H9 (cell line): Measurements from ENCODE around the gene ICE1. TPM values are rescaled to one million over a fixed set of nuclear protein-coding genes. Genes with fewer than 3 reads are reported as not detected.

ENCODE experiments used
- DNase-seq: peaks from one replicate; pipeline ENCODE4 v3.0.0-alpha.2; 2017
- H2AFZ ChIP-seq: one replicate; pipeline ENCODE4 v1.6.1; 2013; ENCODE audit warnings: mild to moderate bottlenecking, low read length, control low read depth, moderate library complexity
- H2AK5ac ChIP-seq: 2 replicates; pipeline ENCODE4 v1.6.1; 2013; ENCODE audit warnings: low read length, control low read depth, mixed read lengths; ENCODE audit not compliant: insufficient read length
- H2BK120ac ChIP-seq: one replicate; pipeline ENCODE4 v1.6.1; 2013; ENCODE audit warnings: low read depth, mild to moderate bottlenecking, low read length, control low read depth, inconsistent platforms; ENCODE audit not compliant: poor library complexity, severe bottlenecking
- H2BK12ac ChIP-seq: 2 replicates; pipeline ENCODE4 v1.6.1; 2013; ENCODE audit warnings: low read length, control low read depth, mixed read lengths, low read depth; ENCODE audit not compliant: insufficient read length
- H2BK15ac ChIP-seq: 2 replicates; pipeline ENCODE4 v1.6.1; 2013; ENCODE audit warnings: low read depth, low read length, control low read depth
- H2BK20ac ChIP-seq: one replicate; pipeline ENCODE4 v1.6.1; 2013; ENCODE audit warnings: low read depth, mild to moderate bottlenecking, low read length, control low read depth, inconsistent platforms; ENCODE audit not compliant: poor library complexity, severe bottlenecking
- H2BK5ac ChIP-seq: 2 replicates; pipeline ENCODE4 v1.6.1; 2013; ENCODE audit warnings: low read length, control low read depth, mixed read lengths; ENCODE audit not compliant: insufficient read length
- H3K14ac ChIP-seq: 2 replicates; pipeline ENCODE4 v1.6.1; 2013; ENCODE audit warnings: low read length, control low read depth; ENCODE audit not compliant: insufficient read depth
- H3K18ac ChIP-seq: 2 replicates; pipeline ENCODE4 v1.6.1; 2013; ENCODE audit warnings: low read depth, mild to moderate bottlenecking, mixed read lengths, low read length, control low read depth; ENCODE audit not compliant: insufficient read length
- H3K23ac ChIP-seq: 2 replicates; pipeline ENCODE4 v1.6.1; 2013; ENCODE audit warnings: low read length, control low read depth, mixed read lengths, low read depth; ENCODE audit not compliant: insufficient read length
- H3K23me2 ChIP-seq: 2 replicates; pipeline ENCODE4 v1.6.1; 2013; ENCODE audit warnings: low read depth, mild to moderate bottlenecking, mixed read lengths, low read length, control low read depth; ENCODE audit not compliant: insufficient read length, poor library complexity, severe bottlenecking
- H3K27ac ChIP-seq: 2 replicates; pipeline ENCODE4 v1.5.1; 2013; ENCODE audit warnings: low read length, control low read depth, mixed read lengths, low read depth; ENCODE audit not compliant: insufficient read length
- H3K27me3 ChIP-seq: 2 replicates; pipeline ENCODE4 v1.6.1; 2013; ENCODE audit warnings: low read length, control low read depth, inconsistent platforms; ENCODE audit not compliant: insufficient read depth
- H3K4ac ChIP-seq: 2 replicates; pipeline ENCODE4 v1.6.1; 2013; ENCODE audit warnings: low read depth, mild to moderate bottlenecking, control low read depth, inconsistent platforms, low read length, moderate library complexity
- H3K4me1 ChIP-seq: 2 replicates; pipeline ENCODE4 v1.6.1; 2013; ENCODE audit warnings: low read length, control low read depth, inconsistent platforms; ENCODE audit not compliant: insufficient read depth
- H3K4me2 ChIP-seq: 2 replicates; pipeline ENCODE4 v1.6.1; 2013; ENCODE audit warnings: low read length, control low read depth, mixed read lengths; ENCODE audit not compliant: insufficient read length, insufficient read depth
- H3K56ac ChIP-seq: 2 replicates; pipeline ENCODE4 v1.6.1; 2013; ENCODE audit warnings: low read depth, mild to moderate bottlenecking, mixed read lengths, low read length, control low read depth; ENCODE audit not compliant: insufficient read length
- H3K79me1 ChIP-seq: 2 replicates; pipeline ENCODE4 v1.6.1; 2013; ENCODE audit warnings: low read depth, mild to moderate bottlenecking, moderate library complexity, low read length, control low read depth, inconsistent platforms; ENCODE audit not compliant: insufficient read depth, poor library complexity, severe bottlenecking
- H3K79me2 ChIP-seq: 2 replicates; pipeline ENCODE4 v1.6.1; 2013; ENCODE audit warnings: low read length, control low read depth, inconsistent platforms; ENCODE audit not compliant: insufficient read depth
- H3K9ac ChIP-seq: 2 replicates; pipeline ENCODE4 v1.6.1; 2013; ENCODE audit warnings: low read length, control low read depth, mixed read lengths; ENCODE audit not compliant: insufficient read length; ENCODE audit errors: extremely low read depth
- H3K9me3 ChIP-seq: one replicate; pipeline ENCODE4 v1.6.1; 2013; ENCODE audit warnings: low read depth, low read length, inconsistent platforms; ENCODE audit not compliant: control insufficient read depth
- H3T11ph ChIP-seq: one replicate; pipeline ENCODE4 v1.6.1; 2013; ENCODE audit warnings: mild to moderate bottlenecking, low read length, control low read depth, inconsistent platforms
- H4K20me1 ChIP-seq: one replicate; pipeline ENCODE4 v1.6.1; 2013; ENCODE audit not compliant: control insufficient read depth, insufficient read length, insufficient read depth
- H4K5ac ChIP-seq: 2 replicates; pipeline ENCODE4 v1.6.1; 2013; ENCODE audit warnings: low read depth, mild to moderate bottlenecking, mixed read lengths, low read length, control low read depth; ENCODE audit not compliant: insufficient read length
- H4K8ac ChIP-seq: replicated peaks from 2 replicates; pipeline ENCODE4 v1.6.1; 2013; ENCODE audit warnings: low read length, control low read depth, mixed read lengths, low read depth; ENCODE audit not compliant: insufficient read length
- H4K91ac ChIP-seq: 2 replicates; pipeline ENCODE4 v1.6.1; 2013; ENCODE audit warnings: low read depth, mild to moderate bottlenecking, moderate library complexity, mixed read lengths, low read length, control low read depth; ENCODE audit not compliant: insufficient read length
- H3K27ac Mint-ChIP-seq, 3 experiments: 2 replicates in 2 of 3; 3 replicates in 1 of 3; pipeline ENCODE4 v1.8.0; 2020 to 2021; ENCODE audit warnings: mixed read lengths in 3 of 3, mild to moderate bottlenecking in 1 of 3, moderate library complexity in 1 of 3
- H3K27me3 Mint-ChIP-seq: 2 replicates; pipeline ENCODE4 v1.8.0; 2021; ENCODE audit warnings: low read depth, mild to moderate bottlenecking, moderate library complexity, mixed read lengths
- H3K36me3 Mint-ChIP-seq, 3 experiments: 2 replicates in 2 of 3; 3 replicates in 1 of 3; pipeline ENCODE4 v1.8.0; 2020 to 2021; ENCODE audit warnings: low read depth in 3 of 3, mixed read lengths in 3 of 3; ENCODE audit not compliant: insufficient read depth in 1 of 3
- H3K4me1 Mint-ChIP-seq, 2 experiments: 2 replicates each; pipeline ENCODE4 v1.8.0; 2020; ENCODE audit warnings: mixed read lengths in 2 of 2
- H3K4me3 Mint-ChIP-seq, 2 experiments: 2 replicates in 1 of 2; 3 replicates in 1 of 2; pipeline ENCODE4 v1.8.0; 2020 to 2021; ENCODE audit warnings: mild to moderate bottlenecking in 2 of 2, mixed read lengths in 2 of 2, moderate library complexity in 1 of 2
- H3K9me3 Mint-ChIP-seq, 2 experiments: 2 replicates in 1 of 2; 3 replicates in 1 of 2; pipeline ENCODE4 v1.8.0; 2020; ENCODE audit warnings: mild to moderate bottlenecking in 2 of 2, mixed read lengths in 2 of 2, moderate library complexity in 1 of 2
- WGBS: extraction: QIAGEN DNeasy Blood & Tissue Kit; methylation state at CpG from one replicate; pipeline ENCODE4 v1.1.7; 2013; ENCODE audit warnings: missing lambda C conversion rate, low lambda C conversion rate, mixed read lengths; ENCODE audit not compliant: insufficient read length; ENCODE audit errors: extremely low coverage; 5-methylcytosine and 5-hydroxymethylcytosine counted together
- total RNA-seq: library from RNA; stranded (reverse); gene quantifications from 2 replicates; pipeline ENCODE4 v1.2.1, GENCODE V29; 2021
- TF ChIP-seq, protein P1 (sequence below): fragments of 200-600 bp; sonication (generic); conservative IDR thresholded peaks from 3 replicates; pipeline ENCODE4 v1.8.0; 2021; ENCODE audit warnings: antibody characterized with exemption, mild to moderate bottlenecking

ICE1 gene
- total RNA-seq, 1 experiment from 2014 or later, result 45.1 TPM

DNA sequence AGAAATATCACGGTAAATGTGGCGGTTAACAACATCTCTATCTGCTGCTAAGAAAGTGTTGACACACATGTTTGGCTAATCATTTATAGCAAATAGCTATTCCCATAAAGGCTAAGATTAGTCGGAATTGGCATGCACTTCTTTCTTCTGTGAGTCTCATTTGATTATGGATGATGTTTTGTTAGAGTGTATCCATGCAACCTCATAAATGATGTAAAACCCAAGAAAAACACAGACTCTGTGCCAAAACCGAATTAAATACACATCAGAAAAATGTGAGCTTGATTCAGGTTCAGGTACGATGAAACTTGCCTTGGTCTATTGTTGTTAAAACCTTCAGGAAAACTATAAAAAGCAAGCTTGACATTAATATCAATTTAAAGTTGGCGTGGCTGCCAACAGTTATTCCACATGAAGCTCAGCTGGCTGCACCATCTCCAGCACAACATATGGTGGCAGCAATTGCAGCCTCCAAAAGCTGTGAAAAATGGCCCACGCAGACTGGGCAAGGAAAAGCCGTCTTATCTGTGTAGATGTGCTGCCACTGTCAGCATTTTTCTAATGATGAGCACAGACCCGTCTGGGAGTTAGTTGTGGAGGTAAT lies 41.1 kb upstream of the ICE1 start:
- H3K9me3 ChIP-seq, result peaks cover 12% of the 10 kb centered on the region
- H4K20me1 ChIP-seq, result no peaks in the 10 kb centered on the region
- H2BK5ac ChIP-seq, result no peak overlapping the region
- no peak overlapping the region for H4K5ac ChIP-seq
- DNase-seq, result no peak
- H3K9ac ChIP-seq, result no peak overlapping the region
- no peak overlapping the region for H2AFZ ChIP-seq
- H3K79me1 ChIP-seq, result no peaks in the 10 kb centered on the region
- H3K4me1 ChIP-seq, result peaks cover 2% of the 10 kb centered on the region; the same call in 1 of the 2 replicates
- H4K8ac ChIP-seq, result no peak overlapping the region
- no peak overlapping the region for H3K56ac ChIP-seq
- no peak overlapping the region for H3K27ac Mint-ChIP-seq
- no peak overlapping the region for H3K27ac ChIP-seq
- H4K91ac ChIP-seq, result no peak overlapping the region
- H3K4me3 Mint-ChIP-seq, result no peak overlapping the region
- no peaks in the 10 kb centered on the region for H3K79me2 ChIP-seq
- H3K9me3 Mint-ChIP-seq, result peaks cover 20 to 23% of the 10 kb centered on the region in 2 experiments
- peaks cover 37 to 38% of the 10 kb centered on the region in 2 experiments for H3K4me1 Mint-ChIP-seq
- H2AK5ac ChIP-seq, result no peak overlapping the region
- peaks cover 12 to 28% (median 16%) of the 10 kb centered on the region in 3 experiments for H3K36me3 Mint-ChIP-seq
- H3K23ac ChIP-seq, result no peak overlapping the region
- no peak overlapping the region for H3K4ac ChIP-seq
- H3K18ac ChIP-seq, result no peak overlapping the region
- H2BK120ac ChIP-seq, result no peak overlapping the region
- no peak overlapping the region for H2BK20ac ChIP-seq
- H2BK15ac ChIP-seq, result no peak overlapping the region
- no peak overlapping the region for H3T11ph ChIP-seq
- no peak overlapping the region for H3K4me2 ChIP-seq
- no peaks in the 10 kb centered on the region for H3K23me2 ChIP-seq
- no peak overlapping the region for H2BK12ac ChIP-seq
- no CpG with 5 or more reads among the region's 9 CpGs for WGBS
- no peak overlapping the region for H3K14ac ChIP-seq
- peaks cover 2% of the 10 kb centered on the region; the same call in 1 of the 2 replicates for H3K27me3 Mint-ChIP-seq
- H3K27me3 ChIP-seq, result no peaks in the 10 kb centered on the region
- TF ChIP-seq, protein P1, sequence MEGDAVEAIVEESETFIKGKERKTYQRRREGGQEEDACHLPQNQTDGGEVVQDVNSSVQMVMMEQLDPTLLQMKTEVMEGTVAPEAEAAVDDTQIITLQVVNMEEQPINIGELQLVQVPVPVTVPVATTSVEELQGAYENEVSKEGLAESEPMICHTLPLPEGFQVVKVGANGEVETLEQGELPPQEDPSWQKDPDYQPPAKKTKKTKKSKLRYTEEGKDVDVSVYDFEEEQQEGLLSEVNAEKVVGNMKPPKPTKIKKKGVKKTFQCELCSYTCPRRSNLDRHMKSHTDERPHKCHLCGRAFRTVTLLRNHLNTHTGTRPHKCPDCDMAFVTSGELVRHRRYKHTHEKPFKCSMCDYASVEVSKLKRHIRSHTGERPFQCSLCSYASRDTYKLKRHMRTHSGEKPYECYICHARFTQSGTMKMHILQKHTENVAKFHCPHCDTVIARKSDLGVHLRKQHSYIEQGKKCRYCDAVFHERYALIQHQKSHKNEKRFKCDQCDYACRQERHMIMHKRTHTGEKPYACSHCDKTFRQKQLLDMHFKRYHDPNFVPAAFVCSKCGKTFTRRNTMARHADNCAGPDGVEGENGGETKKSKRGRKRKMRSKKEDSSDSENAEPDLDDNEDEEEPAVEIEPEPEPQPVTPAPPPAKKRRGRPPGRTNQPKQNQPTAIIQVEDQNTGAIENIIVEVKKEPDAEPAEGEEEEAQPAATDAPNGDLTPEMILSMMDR, result no peak
